Midbrain (tissue), 1 donor: Measurements from ENCODE around the gene WDR5B.

Experiments used
- DNase-seq: peaks from one replicate; lab custom pipeline; 2025; lab: John Stamatoyannopoulos, UW

WDR5B gene

GRCh38 chr3:122409446-122409845 lies 6.4 kb downstream of the WDR5B start:
- DNase-seq, result no peak

GRCh38 chr3:122407946-122408345 lies 7.9 kb downstream of the WDR5B start:
- DNase-seq, result no peak

- DNase-seq, result no peak
Measured at GRCh38 chr3:122406198-122406597, 9.7 kb downstream of the WDR5B start.

GRCh38 chr3:122405015-122405414 lies 10.8 kb downstream of the WDR5B start:
- no peak for DNase-seq

- no peak for DNase-seq
Measured at GRCh38 chr3:122403489-122403888, 12.4 kb downstream of the WDR5B start.

- no peak for DNase-seq
Measured at GRCh38 chr3:122398920-122399319, 16.9 kb downstream of the WDR5B start.

GRCh38 chr3:122397201-122397600 lies 18.7 kb downstream of the WDR5B start:
- DNase-seq, result no peak

GRCh38 chr3:122396511-122396910 lies 19.4 kb downstream of the WDR5B start:
- no peak for DNase-seq

- DNase-seq, result no peak
Measured at GRCh38 chr3:122395582-122395981, 20.3 kb downstream of the WDR5B start.

- no peak for DNase-seq
Measured at GRCh38 chr3:122394173-122394572, 21.7 kb downstream of the WDR5B start.

- peak; percentile 55 for DNase-seq
Measured at GRCh38 chr3:122392868-122393844, 22.7 kb downstream of the WDR5B start.

GRCh38 chr3:122391681-122392446 lies 24.0 kb downstream of the WDR5B start:
- no peak for DNase-seq

- DNase-seq, result no peak
Measured at GRCh38 chr3:122390665-122391064, 25.2 kb downstream of the WDR5B start.

- no peak for DNase-seq
Measured at GRCh38 chr3:122389892-122390291, 26.0 kb downstream of the WDR5B start.

- no peak for DNase-seq
Measured at GRCh38 chr3:122389197-122389596, 26.7 kb downstream of the WDR5B start.

- DNase-seq, result no peak
Measured at GRCh38 chr3:122387709-122388108, 28.2 kb downstream of the WDR5B start.

- DNase-seq, result peak; percentile 96
Measured at GRCh38 chr3:122383771-122384697, 31.8 kb downstream of the WDR5B start, which contains the start of gene FAM162A. Gene FAM162A (plus strand): TSS chr3:122384182. CDS start chr3:122384266, 84 bp downstream.

- DNase-seq, result peak; percentile 84
Measured at GRCh38 chr3:122382888-122383666, 32.8 kb downstream of the WDR5B start, which contains the start of gene MIX23. Gene MIX23 (minus strand): TSS chr3:122383231. CDS start chr3:122383224, 7 bp downstream.

GRCh38 chr3:122377975-122378374 lies 37.9 kb downstream of the WDR5B start:
- DNase-seq, result no peak

GRCh38 chr3:122374034-122374433 lies 41.8 kb downstream of the WDR5B start:
- DNase-seq, result no peak

GRCh38 chr3:122366379-122366749 lies 49.5 kb downstream of the WDR5B start:
- no peak for DNase-seq
